Trophoblast cell (in vitro differentiated cells and primary cell): ENCODE measurements around the gene CLCN7.
"Not testable (repeated sequence)": the region's sequence is repeated elsewhere in the genome, so short reads cannot be mapped to it uniquely, and the experiment has no call there.

Experiments used
- DNase-seq, 2 donors: peaks; one replicate each; pipeline ENCODE4 v3.0.0-alpha.2; 2016
- H2AFZ ChIP-seq: 2 replicates; pipeline ENCODE4 v1.6.1; 2013; ENCODE audit warnings: low read length, moderate library complexity, mild to moderate bottlenecking; ENCODE audit not compliant: insufficient read depth, poor library complexity
- H2AK5ac ChIP-seq: 2 replicates; pipeline ENCODE4 v1.6.1; 2013; ENCODE audit warnings: mild to moderate bottlenecking, low read length
- H2BK120ac ChIP-seq: 2 replicates; pipeline ENCODE4 v1.6.1; 2013; ENCODE audit warnings: low read length, mild to moderate bottlenecking, moderate library complexity; ENCODE audit not compliant: insufficient read depth, poor library complexity
- H2BK12ac ChIP-seq: 2 replicates; pipeline ENCODE4 v1.6.1; 2013; ENCODE audit warnings: mild to moderate bottlenecking, low read length, moderate library complexity
- H2BK5ac ChIP-seq: 2 replicates; pipeline ENCODE4 v1.6.1; 2013; ENCODE audit warnings: low read length, low read depth, moderate library complexity, mild to moderate bottlenecking; ENCODE audit not compliant: poor library complexity
- H3K14ac ChIP-seq: 2 replicates; pipeline ENCODE4 v1.6.1; 2013; ENCODE audit warnings: mild to moderate bottlenecking, low read length
- H3K18ac ChIP-seq: 2 replicates; pipeline ENCODE4 v1.6.1; 2013; ENCODE audit warnings: mild to moderate bottlenecking, low read length
- H3K23ac ChIP-seq: 2 replicates; pipeline ENCODE4 v1.6.1; 2013; ENCODE audit warnings: low read length
- H3K27ac ChIP-seq: 2 replicates; pipeline ENCODE4 v1.5.1; 2013; ENCODE audit warnings: low read depth, mild to moderate bottlenecking, inconsistent platforms, low read length, moderate library complexity
- H3K27me3 ChIP-seq: 2 replicates; pipeline ENCODE4 v1.6.1; 2013; ENCODE audit warnings: inconsistent platforms, mild to moderate bottlenecking, low read length, moderate library complexity; ENCODE audit not compliant: insufficient read depth
- H3K36me3 ChIP-seq, 2 experiments: 1 replicate in 1 of 2; 2 replicates in 1 of 2; pipeline ENCODE4 v1.6.1; 2013; ENCODE audit warnings: low read length in 2 of 2, mild to moderate bottlenecking in 2 of 2, moderate library complexity in 1 of 2; ENCODE audit not compliant: insufficient read depth in 2 of 2, control insufficient read depth in 1 of 2
- H3K4ac ChIP-seq: 2 replicates; pipeline ENCODE4 v1.6.1; 2013; ENCODE audit warnings: low read depth, mild to moderate bottlenecking, low read length, moderate library complexity
- H3K4me1 ChIP-seq, 2 experiments: 1 replicate in 1 of 2; 2 replicates in 1 of 2; pipeline ENCODE4 v1.6.1; 2013; ENCODE audit warnings: low read length in 2 of 2, mild to moderate bottlenecking in 2 of 2, moderate library complexity in 1 of 2; ENCODE audit not compliant: insufficient read depth in 2 of 2, control insufficient read depth in 1 of 2
- H3K4me2 ChIP-seq: 2 replicates; pipeline ENCODE4 v1.6.1; 2013; ENCODE audit warnings: inconsistent platforms, mild to moderate bottlenecking, low read length, moderate library complexity
- H3K4me3 ChIP-seq: 2 replicates; pipeline ENCODE4 v1.5.1; 2013; ENCODE audit warnings: mild to moderate bottlenecking, low read depth, low read length, inconsistent platforms
- H3K79me1 ChIP-seq: one replicate; pipeline ENCODE4 v1.6.1; 2013; ENCODE audit warnings: low read length
- H3K79me2 ChIP-seq: 2 replicates; pipeline ENCODE4 v1.6.1; 2013; ENCODE audit warnings: low read length, mild to moderate bottlenecking; ENCODE audit not compliant: control insufficient read depth, insufficient read depth, poor library complexity
- H3K9ac ChIP-seq: 2 replicates; pipeline ENCODE4 v1.6.1; 2013; ENCODE audit warnings: mild to moderate bottlenecking, low read length
- H3K9me3 ChIP-seq: 2 replicates; pipeline ENCODE4 v1.6.1; 2013; ENCODE audit warnings: low read depth, mild to moderate bottlenecking, control low read depth, inconsistent platforms, low read length; ENCODE audit not compliant: insufficient read depth
- H4K12ac ChIP-seq: 2 replicates; pipeline ENCODE4 v1.6.1; 2013; ENCODE audit warnings: low read depth, mild to moderate bottlenecking, low read length, moderate library complexity
- H4K8ac ChIP-seq: 2 replicates; pipeline ENCODE4 v1.6.1; 2013; ENCODE audit warnings: low read depth, mild to moderate bottlenecking, low read length, moderate library complexity
- H4K91ac ChIP-seq: one replicate; pipeline ENCODE4 v1.6.1; 2013; ENCODE audit warnings: low read depth, mild to moderate bottlenecking, low read length, moderate library complexity
- WGBS: extraction: QIAGEN DNeasy Blood & Tissue Kit; methylation state at CpG from one replicate; pipeline ENCODE4 v1.1.7; 2013; ENCODE audit warnings: missing lambda C conversion rate; ENCODE audit not compliant: insufficient read length, insufficient coverage; ENCODE audit errors: extremely low coverage; 5-methylcytosine and 5-hydroxymethylcytosine counted together

The CLCN7 gene

DNA sequence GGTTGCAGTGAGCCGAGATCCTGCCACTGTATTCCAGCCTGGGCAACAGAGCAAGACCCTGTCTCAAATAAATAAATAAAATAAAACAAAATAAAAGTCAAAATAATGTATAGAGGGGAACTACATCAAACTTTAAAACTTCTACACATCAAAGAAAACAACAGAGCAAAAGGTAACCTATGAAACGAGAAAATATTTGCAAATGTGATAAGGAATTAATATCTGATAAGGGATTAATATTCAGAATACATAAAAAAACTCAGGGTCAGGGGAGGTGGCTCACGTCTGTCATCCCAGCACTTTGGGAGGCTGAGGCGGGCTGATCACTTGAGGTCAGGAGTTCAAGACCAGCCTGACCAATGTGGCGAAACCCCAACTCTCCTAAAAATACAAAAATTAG is 5.7 kb downstream of the CLCN7 start:
- H3K79me1 ChIP-seq, H3K14ac ChIP-seq: not testable (repeated sequence)

DNA sequence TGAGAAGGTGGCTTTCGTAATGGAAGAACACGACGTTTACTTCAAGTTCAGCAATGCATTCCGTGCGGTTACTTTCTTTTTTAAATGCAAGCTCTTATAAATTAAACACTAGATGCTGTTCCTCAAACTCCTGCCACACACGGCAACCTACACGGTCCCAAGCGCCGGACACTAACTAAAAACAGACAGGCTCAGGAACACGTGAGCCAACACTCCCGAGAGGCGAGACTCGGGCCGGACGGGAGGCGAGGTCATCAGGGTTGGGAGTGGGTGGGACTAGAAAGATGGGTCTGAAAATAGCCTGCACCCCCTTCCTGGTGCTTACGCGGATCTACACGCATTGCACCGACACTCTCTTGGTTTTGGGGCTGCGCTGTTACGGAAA is 6.4 kb downstream of the CLCN7 start:
- DNase-seq = no peak
- Histone ChIP-seq H3K36me3 (peaks cover 5 to 6% of the 10 kb centered on the region in 2 experiments), H2AFZ (no peak overlapping the region), H3K4me2 (no peak overlapping the region), H4K8ac (no peak overlapping the region), H3K4ac (no peak overlapping the region), H3K9me3 (peaks cover 2% of the 10 kb centered on the region), H2BK5ac (no peak overlapping the region), H2BK12ac (no peak overlapping the region), H4K12ac (no peak overlapping the region), H3K27ac (no peak overlapping the region), H3K9ac (no peak overlapping the region), H3K4me3 (no peak overlapping the region), H3K27me3 (no peaks in the 10 kb centered on the region), H2BK120ac (no peak overlapping the region), H3K23ac (no peak overlapping the region), H2AK5ac (no peak overlapping the region), H3K4me1 (peaks cover 13 to 15% of the 10 kb centered on the region in 2 experiments), H3K79me2 (no peaks in the 10 kb centered on the region), H3K14ac (no peak overlapping the region), H4K91ac (no peak overlapping the region), H3K18ac (no peak overlapping the region), H3K79me1 (no peaks in the 10 kb centered on the region)
- WGBS = no CpG with 5 or more reads among the region's 22 CpGs

More for the DNA sequence above, 5.7 kb downstream of the CLCN7 start:
- H2BK12ac ChIP-seq, H4K91ac ChIP-seq, H3K4me3 ChIP-seq, H2AFZ ChIP-seq, H3K23ac ChIP-seq, H3K27ac ChIP-seq, H3K4me2 ChIP-seq, H3K4ac ChIP-seq, H3K27me3 ChIP-seq, H3K9ac ChIP-seq, H2BK120ac ChIP-seq, H4K8ac ChIP-seq, H2AK5ac ChIP-seq, H3K36me3 ChIP-seq, H2BK5ac ChIP-seq, DNase-seq, H3K9me3 ChIP-seq, H4K12ac ChIP-seq, H3K18ac ChIP-seq, H3K79me2 ChIP-seq: not testable (repeated sequence)
- no CpG with 5 or more reads among the region's 5 CpGs for WGBS
- H3K4me1 ChIP-seq = peaks cover 16 to 18% of the 10 kb centered on the region in 2 experiments

DNA sequence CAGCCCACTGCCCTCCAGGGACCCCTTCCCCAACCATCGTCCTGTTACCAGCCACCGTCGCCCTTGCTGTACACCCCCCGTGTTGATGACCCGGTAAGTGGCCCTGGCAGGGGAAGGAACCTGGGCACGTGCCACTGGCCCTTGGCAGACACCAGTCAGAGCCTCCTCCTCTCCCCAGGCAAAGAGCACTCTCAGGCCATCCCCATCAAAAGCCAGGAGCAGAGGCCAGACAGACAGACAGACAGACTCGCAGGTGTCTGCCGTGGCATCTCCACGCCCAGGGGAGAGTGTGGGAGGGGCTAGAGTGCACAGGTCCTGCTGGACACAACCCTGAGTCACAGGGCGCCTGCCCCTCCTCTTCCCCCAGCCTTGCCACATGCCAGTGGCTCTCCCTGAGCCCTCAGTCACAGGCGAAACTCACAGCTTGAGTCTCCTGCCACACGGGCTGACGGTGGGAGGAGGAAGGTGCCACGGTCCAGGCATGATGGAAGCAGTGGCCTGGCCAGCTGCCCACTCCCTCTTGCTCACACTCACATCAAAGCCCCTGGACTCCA is 7.8 kb downstream of the CLCN7 start:
- Histone ChIP-seq H2BK12ac (no peak overlapping the region), H3K4me2 (no peak overlapping the region), H4K91ac (no peak overlapping the region), H4K8ac (no peak overlapping the region), H3K27ac (no peak overlapping the region), H3K9ac (no peak overlapping the region), H3K79me1 (no peaks in the 10 kb centered on the region), H3K9me3 (peaks cover 2% of the 10 kb centered on the region), H3K4ac (no peak overlapping the region), H3K23ac (no peak overlapping the region), H2BK5ac (no peak overlapping the region), H2AK5ac (no peak overlapping the region), H2AFZ (no peak overlapping the region), H4K12ac (no peak overlapping the region), H3K4me3 (no peak overlapping the region), H3K36me3 (peaks cover 6 to 7% of the 10 kb centered on the region in 2 experiments), H3K14ac (no peak overlapping the region), H3K18ac (no peak overlapping the region), H3K27me3 (no peaks in the 10 kb centered on the region), H2BK120ac (no peak overlapping the region), H3K79me2 (no peaks in the 10 kb centered on the region), H3K4me1 (peaks cover 13 to 15% of the 10 kb centered on the region in 2 experiments)
- DNase-seq = peak in 1 of 2 donors; percentile 62
- no CpG with 5 or more reads among the region's 14 CpGs for WGBS

DNA sequence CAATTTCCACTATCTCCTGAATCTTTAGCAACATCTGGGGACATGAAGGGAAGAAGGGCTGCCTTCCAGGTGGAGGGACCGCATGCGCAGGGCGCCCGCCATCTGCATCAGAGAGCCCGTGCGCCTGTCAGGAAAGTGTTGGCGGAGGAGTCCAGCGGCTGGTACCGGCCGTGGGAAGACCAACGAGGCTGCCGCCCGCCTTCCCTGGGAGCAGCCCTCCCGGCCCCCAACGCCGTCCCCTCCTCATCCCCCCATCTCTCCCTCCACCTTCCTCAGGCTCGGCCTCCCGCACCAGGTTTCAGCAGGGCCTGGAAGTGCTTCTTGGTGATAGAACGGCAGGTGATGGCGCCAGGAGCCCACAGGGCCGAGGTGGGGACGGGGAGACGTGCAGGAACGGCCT is 8.8 kb downstream of the CLCN7 start:
- H4K12ac ChIP-seq = no peak overlapping the region
- H4K8ac ChIP-seq = no peak overlapping the region
- H2BK5ac ChIP-seq = no peak overlapping the region
- no peak overlapping the region for H3K9ac ChIP-seq
- no peaks in the 10 kb centered on the region for H3K9me3 ChIP-seq
- H3K27ac ChIP-seq = no peak overlapping the region
- H3K36me3 ChIP-seq = peaks cover 10 to 12% of the 10 kb centered on the region in 2 experiments
- H3K79me2 ChIP-seq = no peaks in the 10 kb centered on the region
- no peak overlapping the region for H3K4ac ChIP-seq
- H3K27me3 ChIP-seq = no peaks in the 10 kb centered on the region
- no peak overlapping the region for H3K4me2 ChIP-seq
- no CpG with 5 or more reads among the region's 24 CpGs for WGBS
- no peak overlapping the region for H3K14ac ChIP-seq
- DNase-seq = no peak
- H3K18ac ChIP-seq = no peak overlapping the region
- no peaks in the 10 kb centered on the region for H3K79me1 ChIP-seq
- peaks cover 7 to 12% of the 10 kb centered on the region in 2 experiments for H3K4me1 ChIP-seq
- H2AFZ ChIP-seq = no peak overlapping the region
- H3K4me3 ChIP-seq = no peak overlapping the region
- no peak overlapping the region for H2BK12ac ChIP-seq
- no peak overlapping the region for H2BK120ac ChIP-seq
- H2AK5ac ChIP-seq = no peak overlapping the region
- H3K23ac ChIP-seq = no peak overlapping the region
- H4K91ac ChIP-seq = no peak overlapping the region
